ENCODE results near the gene SAMD4A.

DNA sequence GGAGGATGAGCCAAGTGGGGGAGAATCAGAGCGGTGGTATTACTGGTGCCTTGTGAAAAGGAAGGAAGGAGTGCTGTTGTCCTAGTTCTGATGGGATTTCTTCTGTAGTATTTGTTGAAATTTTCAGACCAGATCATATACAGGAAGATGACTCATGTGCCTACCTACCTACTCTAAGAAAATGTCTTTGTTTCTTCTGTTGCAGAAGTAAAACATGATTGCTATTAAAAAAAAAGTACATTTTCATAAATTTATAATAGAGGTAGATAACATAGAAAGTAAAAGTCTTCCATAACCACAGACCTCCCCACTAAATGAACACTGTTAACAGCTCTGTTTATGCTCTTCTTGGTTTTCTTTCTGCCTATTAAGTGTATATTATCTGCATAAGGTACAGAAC is 26.9 kb downstream of the SAMD4A start:
- TF ChIP-seq HDAC2 (IDR thresholded peaks at IDR 0.05), result no peak
- no peak for TF ChIP-seq CTCF (IDR thresholded peaks at IDR 0.05)
- no peak for TF ChIP-seq CEBPB (IDR thresholded peaks at IDR 0.05)
- TF ChIP-seq NR3C1 (IDR thresholded peaks at IDR 0.05), result no peak
- TF ChIP-seq SREBF2 (IDR thresholded peaks at IDR 0.05), result no peak
- no peak for TF ChIP-seq EP300 (IDR thresholded peaks at IDR 0.05)
- TF ChIP-seq POLR2A (IDR thresholded peaks at IDR 0.05; ENCODE audit: low read length), result no peak
- TF ChIP-seq MAX (IDR thresholded peaks at IDR 0.05), result no peak
- TF ChIP-seq MAZ (IDR thresholded peaks at IDR 0.05; ENCODE audit: borderline replicate concordance, low read depth, low read length), result no peak
- TF ChIP-seq PHF8 (IDR thresholded peaks at IDR 0.05; ENCODE audit: borderline replicate concordance, low read depth), result no peak
- TF ChIP-seq, protein P1, sequence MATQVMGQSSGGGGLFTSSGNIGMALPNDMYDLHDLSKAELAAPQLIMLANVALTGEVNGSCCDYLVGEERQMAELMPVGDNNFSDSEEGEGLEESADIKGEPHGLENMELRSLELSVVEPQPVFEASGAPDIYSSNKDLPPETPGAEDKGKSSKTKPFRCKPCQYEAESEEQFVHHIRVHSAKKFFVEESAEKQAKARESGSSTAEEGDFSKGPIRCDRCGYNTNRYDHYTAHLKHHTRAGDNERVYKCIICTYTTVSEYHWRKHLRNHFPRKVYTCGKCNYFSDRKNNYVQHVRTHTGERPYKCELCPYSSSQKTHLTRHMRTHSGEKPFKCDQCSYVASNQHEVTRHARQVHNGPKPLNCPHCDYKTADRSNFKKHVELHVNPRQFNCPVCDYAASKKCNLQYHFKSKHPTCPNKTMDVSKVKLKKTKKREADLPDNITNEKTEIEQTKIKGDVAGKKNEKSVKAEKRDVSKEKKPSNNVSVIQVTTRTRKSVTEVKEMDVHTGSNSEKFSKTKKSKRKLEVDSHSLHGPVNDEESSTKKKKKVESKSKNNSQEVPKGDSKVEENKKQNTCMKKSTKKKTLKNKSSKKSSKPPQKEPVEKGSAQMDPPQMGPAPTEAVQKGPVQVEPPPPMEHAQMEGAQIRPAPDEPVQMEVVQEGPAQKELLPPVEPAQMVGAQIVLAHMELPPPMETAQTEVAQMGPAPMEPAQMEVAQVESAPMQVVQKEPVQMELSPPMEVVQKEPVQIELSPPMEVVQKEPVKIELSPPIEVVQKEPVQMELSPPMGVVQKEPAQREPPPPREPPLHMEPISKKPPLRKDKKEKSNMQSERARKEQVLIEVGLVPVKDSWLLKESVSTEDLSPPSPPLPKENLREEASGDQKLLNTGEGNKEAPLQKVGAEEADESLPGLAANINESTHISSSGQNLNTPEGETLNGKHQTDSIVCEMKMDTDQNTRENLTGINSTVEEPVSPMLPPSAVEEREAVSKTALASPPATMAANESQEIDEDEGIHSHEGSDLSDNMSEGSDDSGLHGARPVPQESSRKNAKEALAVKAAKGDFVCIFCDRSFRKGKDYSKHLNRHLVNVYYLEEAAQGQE (IDR thresholded peaks at IDR 0.05), result no peak

All from A549 (cell line).